Measurements from ENCODE around the gene PPP1R14C.

Gene PPP1R14C

DNA sequence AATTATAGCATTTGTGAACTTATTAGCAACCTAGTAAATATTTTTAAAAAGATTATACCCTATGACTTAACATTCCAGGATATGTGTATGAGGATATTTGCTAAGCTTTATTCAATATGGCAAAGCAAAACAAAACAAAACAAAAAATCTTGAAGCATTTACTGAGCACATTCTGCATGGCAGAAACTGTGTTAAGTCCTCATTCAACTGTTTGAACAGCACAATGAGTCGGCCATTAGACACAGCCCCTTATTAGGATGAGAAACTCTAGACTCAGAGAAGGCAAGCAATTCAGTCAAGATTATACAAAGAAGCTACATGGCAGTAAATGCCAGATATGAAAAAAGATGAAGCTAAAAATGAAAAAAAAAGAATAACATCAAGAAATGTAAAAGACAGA, 155.8 kb downstream of the PPP1R14C start:
- no peak for DNase-seq
- in situ Hi-C loops (cut with MboI; ENCODE audit: low pct_unique_long_range_greater_than_20kb, low sequenced_read_pairs), result no loop called here

Data from KBM-7 (cell line).